Ovary (tissue), 3 donors: ENCODE measurements around the gene PMP22.

Experiments
- EP300 ChIP-seq: sonication (generic); formaldehyde crosslinking; IDR thresholded peaks from one replicate; pipeline ENCODE4 v1.6.1; 2017; ENCODE audit warnings: antibody characterized with exemption
- TF ChIP-seq, protein P1 (sequence below), 3 donors: fragments of 450-650 bp in 2 of 3; fragments of 200-600 bp in 1 of 3; IDR thresholded peaks; one replicate each; pipeline versions ENCODE4 v1.5.1 to v1.8.0; 2016 to 2022; ENCODE audit warnings: antibody characterized with exemption in 3 of 3, mild to moderate bottlenecking in 1 of 3
- donor health status: DM: no; HTN: no; CAD: no.

DNA sequence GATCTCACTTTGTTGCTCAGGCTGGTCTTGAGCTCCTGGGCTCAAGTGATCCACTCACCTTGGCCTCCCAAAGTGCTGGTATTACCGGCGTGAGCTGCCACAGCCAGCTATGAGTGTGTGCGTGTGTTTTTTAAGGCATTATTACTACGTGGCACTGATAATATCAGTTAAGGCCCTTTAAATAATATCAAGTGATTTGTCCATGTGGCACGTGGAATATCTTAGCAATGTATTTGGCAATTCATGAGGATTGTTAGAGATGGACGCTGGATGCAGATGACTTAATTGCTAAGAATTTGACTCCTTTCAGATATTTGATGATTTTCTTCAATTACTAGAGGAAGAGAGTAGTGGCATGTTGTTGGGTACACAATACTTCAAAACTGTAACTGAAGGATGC is 25.5 kb upstream of the PMP22 start:
- TF ChIP-seq, protein P1, sequence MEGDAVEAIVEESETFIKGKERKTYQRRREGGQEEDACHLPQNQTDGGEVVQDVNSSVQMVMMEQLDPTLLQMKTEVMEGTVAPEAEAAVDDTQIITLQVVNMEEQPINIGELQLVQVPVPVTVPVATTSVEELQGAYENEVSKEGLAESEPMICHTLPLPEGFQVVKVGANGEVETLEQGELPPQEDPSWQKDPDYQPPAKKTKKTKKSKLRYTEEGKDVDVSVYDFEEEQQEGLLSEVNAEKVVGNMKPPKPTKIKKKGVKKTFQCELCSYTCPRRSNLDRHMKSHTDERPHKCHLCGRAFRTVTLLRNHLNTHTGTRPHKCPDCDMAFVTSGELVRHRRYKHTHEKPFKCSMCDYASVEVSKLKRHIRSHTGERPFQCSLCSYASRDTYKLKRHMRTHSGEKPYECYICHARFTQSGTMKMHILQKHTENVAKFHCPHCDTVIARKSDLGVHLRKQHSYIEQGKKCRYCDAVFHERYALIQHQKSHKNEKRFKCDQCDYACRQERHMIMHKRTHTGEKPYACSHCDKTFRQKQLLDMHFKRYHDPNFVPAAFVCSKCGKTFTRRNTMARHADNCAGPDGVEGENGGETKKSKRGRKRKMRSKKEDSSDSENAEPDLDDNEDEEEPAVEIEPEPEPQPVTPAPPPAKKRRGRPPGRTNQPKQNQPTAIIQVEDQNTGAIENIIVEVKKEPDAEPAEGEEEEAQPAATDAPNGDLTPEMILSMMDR (IDR thresholded peaks at IDR 0.05): no peak
- no peak for TF ChIP-seq EP300
